ENCODE results near the gene PPP2R5E.

PPP2R5E gene

GRCh38 chr14:63371613-63372012 lies 171.6 kb downstream of the PPP2R5E start:
- DNase-seq (ENCODE audit: low spot score): peak; percentile 38

GRCh38 chr14:63371033-63371432 lies 172.1 kb downstream of the PPP2R5E start:
- no peak for DNase-seq (ENCODE audit: low spot score)

- no peak for DNase-seq (ENCODE audit: low spot score)
Observed at GRCh38 chr14:63367742-63368364, 175.3 kb downstream of the PPP2R5E start.

GRCh38 chr14:63362389-63362819 lies 180.8 kb downstream of the PPP2R5E start:
- DNase-seq (ENCODE audit: low spot score): no peak

- no peak for DNase-seq (ENCODE audit: low spot score)
Observed at GRCh38 chr14:63361790-63362189, 181.4 kb downstream of the PPP2R5E start.

- no peak for DNase-seq (ENCODE audit: low spot score)
Observed at GRCh38 chr14:63357841-63358240, 185.3 kb downstream of the PPP2R5E start.

GRCh38 chr14:63345826-63346225 lies 197.4 kb downstream of the PPP2R5E start:
- no peak for DNase-seq (ENCODE audit: low spot score)

- DNase-seq (ENCODE audit: low spot score): no peak
Observed at GRCh38 chr14:63344336-63344735, 198.8 kb downstream of the PPP2R5E start.

GRCh38 chr14:63343878-63344277 lies 199.3 kb downstream of the PPP2R5E start:
- DNase-seq (ENCODE audit: low spot score): no peak

GRCh38 chr14:63342371-63342770 lies 200.8 kb downstream of the PPP2R5E start:
- DNase-seq (ENCODE audit: low spot score): no peak

GRCh38 chr14:63328787-63329737 lies 214.1 kb downstream of the PPP2R5E start:
- no peak for DNase-seq (ENCODE audit: low spot score)

GRCh38 chr14:63326840-63327239 lies 216.3 kb downstream of the PPP2R5E start:
- DNase-seq (ENCODE audit: low spot score): no peak

- DNase-seq (ENCODE audit: low spot score): no peak
Observed at GRCh38 chr14:63322897-63323573, 220.1 kb downstream of the PPP2R5E start.

GRCh38 chr14:63322472-63322871 lies 220.7 kb downstream of the PPP2R5E start:
- DNase-seq (ENCODE audit: low spot score): no peak

All from Ammon's horn (tissue), 1 donor.